NCI-H2227 treated with DMSO at 0.1 percent for 48 hours (cell line): ENCODE results near the gene TSPAN5.
A peak's percentile ranks its signal among the peaks of the same experiment; 100 is the strongest.
"Not testable (repeated sequence)": the region's sequence is repeated elsewhere in the genome, so short reads cannot be mapped to it uniquely, and the experiment has no call there.

Experiments used
- DNase-seq: peaks from one replicate; lab custom pipeline; 2025; lab: John Stamatoyannopoulos, UW

The TSPAN5 gene

DNA sequence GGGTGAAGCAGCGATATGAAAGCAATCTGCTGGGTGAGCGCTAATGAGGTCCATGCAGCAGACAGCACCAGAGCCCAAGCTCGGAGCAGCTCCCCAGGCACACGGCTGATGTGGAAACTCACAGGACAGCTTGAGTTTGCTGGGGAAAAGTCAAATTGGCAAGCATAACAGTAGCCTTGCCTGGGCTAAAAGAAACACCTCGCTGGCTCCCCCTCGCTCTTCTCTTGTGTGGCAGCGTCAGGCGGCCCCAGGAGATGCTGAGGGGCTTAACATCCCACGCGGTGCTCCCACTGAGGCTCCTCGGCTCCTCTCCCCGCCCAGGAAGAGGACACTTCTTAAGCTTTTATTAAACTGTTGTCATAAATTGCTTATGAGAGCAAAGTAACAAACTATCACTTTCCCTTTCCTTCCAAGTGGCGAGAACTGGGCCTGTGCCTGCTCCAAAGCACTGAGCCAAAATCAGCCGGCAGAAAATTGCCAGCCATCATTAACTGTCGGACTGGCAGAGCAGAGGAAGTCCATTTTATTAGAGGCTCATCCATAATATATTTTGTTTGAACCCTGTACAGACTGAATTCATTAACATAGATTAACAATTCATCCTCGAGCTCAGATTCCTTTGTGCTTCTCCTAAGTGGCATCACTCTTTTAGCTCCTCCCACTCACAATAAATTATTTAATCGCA lies 111.4 kb downstream of the TSPAN5 start:
- peak; percentile 5 for DNase-seq

DNA sequence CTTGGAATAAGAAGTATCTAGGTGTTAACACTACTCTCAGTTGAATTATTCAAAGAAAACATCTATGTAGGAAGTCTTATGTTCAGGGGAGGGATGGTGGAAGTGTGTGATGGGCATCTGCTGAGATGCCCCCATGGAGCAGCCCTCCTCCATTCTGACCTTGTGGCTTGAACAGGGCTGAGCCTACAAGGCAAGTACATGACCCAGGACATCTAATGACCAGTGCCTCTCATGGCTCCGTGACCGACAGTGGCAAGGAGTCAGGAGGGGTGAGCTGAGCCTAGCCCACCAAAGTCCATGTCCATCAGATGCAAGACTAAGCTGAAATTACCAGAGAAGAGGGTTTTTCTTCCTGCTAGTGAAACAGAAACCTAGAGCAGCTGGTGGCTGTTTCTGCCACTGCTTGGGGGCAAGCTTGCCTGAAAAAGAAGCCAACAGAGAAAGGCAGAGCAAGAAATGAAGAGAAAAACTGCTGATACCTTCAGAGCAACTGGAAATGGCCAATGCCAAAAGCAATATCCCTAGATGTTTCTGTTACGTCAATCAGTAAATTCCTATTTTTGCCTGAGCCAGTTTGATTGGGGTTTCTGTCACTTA lies 113.5 kb downstream of the TSPAN5 start:
- no peak for DNase-seq

DNA sequence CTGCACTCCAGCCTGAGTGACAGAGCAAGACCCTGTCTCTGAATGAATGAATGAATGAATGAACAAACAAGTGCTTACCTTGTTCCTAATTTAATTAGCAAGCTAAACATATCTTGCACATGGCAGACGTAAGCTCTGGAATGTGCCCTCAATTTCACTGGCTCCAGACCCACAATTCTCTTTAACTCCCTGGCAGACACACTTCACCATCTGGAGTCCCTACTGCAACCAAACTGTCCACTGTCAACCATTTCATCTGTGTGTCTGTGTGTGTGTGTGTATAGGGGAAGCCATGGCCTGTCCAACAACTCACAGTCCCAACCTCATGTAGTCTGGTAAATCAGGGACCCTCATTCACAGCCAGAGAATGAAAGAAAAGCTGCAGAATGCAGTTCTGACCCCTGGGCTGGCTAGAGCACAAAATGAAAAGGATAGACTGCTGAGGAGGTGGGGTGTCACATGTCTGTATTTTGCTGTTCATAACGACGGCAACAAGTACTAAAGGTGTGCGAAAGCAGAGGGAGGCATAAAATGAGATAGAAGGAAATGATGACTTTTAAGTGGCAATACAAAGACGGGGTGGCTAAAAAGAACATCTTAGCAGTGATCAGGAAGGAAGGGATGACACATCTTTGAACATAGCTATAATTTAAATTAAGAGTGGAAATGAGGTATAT lies 114.1 kb downstream of the TSPAN5 start:
- DNase-seq: no peak

DNA sequence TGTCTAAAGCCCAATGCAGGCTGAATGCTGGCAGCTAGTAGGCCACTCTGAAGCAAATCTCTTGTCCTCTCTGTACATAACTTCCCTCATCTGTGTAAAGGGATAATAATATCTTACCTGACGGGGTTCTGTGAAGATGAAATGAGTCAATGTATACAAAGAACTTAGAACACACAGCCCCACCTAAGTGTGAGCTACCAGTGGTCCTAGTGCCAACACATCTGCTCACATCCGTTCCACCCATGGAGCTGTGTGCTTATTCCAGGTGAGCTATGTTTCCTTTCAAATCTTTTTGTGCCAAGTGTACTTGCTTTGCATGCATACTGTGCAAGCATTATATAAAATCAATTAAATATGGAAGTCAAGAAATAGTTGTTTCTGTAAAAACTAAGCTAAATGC lies 116.4 kb downstream of the TSPAN5 start:
- no peak for DNase-seq

DNA sequence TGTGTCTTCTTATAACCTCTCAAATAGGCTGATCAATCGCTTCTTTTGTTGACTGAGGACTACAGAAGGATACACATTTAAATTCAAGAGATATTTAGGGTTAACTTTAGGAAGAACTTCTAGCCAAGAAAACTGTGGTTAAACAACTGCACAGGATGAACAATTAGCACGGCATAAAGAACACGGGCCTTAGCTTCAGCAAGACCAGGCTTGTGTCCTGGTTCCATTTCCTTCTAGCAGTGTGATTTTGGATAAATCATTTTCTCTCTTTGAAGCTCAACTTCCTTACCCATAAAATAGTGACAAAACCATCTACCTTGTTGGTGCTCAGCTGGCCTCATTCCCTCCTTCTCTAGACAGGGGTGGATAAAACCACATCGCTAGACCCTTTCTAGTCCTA lies 117.6 kb downstream of the TSPAN5 start:
- no peak for DNase-seq

DNA sequence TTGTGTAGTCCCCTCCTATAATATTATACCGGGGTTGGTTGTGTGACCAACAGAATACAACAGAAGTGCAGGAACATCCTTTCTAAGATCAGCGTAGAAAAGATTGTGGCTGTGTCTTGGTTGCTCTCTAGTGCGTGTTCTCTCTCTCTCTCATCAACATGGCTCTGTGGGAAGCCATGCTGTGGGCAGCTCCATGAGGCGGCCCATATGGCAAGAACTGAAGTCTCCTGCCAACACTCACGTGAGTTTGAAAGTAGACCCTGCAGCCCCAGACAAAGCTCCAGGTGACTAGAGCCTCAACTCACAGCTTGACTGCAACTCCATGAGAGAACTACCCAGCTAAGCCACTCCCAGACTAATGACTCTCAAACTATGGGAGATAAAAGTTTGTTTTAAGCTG lies 118.7 kb downstream of the TSPAN5 start:
- DNase-seq: no peak

DNA sequence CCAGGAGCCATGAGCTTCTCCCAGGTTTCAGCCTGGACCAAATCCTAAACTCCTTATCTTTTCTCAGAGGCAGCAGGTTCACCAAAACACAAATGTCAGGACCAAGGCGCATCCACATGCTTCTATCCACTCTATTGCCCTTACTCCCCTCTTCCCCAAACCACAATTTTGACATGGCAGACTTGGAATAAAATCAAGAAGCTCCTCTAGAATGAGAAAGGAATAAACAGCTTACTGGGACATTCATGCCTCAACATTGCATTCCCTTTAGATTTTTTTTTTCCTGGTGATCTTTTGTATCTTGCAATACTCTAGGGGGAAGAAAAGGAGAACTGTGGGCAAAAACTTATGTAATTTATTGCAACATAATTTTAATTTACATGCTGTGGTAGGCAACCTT lies 119.1 kb downstream of the TSPAN5 start:
- no peak for DNase-seq

DNA sequence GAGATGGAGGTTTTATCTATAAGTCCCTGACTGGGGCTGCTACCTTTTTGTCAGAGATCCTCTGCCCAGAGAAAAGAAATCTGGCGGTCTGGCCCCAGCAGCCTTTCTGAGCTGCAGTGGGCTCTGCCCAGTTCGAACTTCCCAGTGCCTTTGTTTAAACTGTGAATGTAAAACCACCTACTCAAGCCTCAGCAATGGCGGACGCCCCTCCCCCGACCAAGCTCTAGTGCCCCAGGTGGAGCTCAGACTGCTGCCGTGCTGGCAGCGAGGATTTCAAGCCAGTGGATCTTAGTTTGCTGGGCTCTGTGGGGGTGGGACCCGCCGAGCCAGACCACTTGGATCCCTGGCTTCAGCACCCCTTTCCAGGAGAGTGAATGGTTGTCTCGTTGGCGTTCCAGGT lies 121.8 kb downstream of the TSPAN5 start:
- DNase-seq: no peak

DNA sequence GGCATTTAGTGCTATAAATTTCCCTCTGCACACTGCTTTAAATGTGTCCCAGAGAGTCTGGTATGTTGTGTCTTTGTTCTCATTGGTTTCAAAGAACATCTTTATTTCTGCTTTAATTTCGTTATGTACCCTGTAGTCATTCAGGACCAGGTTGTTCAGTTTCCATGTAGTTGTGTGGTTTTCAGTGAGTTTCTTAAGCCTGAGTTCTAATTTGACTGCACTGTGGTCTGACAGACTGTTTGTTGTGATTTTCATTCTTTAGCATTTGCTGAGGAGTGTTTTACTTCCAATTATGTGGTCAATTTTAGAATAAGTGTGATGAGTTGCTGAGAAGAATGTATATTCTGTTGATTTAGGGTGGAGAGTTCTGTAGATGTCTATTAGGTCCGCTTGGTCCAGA lies 124.3 kb downstream of the TSPAN5 start:
- DNase-seq: not testable (repeated sequence)

DNA sequence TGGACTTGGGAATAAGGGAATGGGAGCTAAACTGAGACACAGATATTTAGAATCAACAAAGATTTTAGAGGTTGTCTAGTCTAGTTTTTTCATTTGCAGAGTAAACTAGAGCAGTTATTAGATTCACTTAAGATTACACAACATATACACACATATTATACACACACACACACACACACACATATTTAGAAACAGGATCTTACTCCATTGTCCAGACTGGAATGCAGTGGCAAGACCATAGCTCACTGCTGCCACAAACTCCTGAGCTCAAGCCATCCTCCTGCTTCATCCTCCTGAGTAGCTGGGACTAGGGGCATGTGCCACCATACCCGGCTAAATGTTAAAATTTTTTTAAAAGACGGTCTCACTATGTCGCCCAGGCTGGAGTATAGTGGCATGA lies 127.8 kb downstream of the TSPAN5 start:
- no peak for DNase-seq

DNA sequence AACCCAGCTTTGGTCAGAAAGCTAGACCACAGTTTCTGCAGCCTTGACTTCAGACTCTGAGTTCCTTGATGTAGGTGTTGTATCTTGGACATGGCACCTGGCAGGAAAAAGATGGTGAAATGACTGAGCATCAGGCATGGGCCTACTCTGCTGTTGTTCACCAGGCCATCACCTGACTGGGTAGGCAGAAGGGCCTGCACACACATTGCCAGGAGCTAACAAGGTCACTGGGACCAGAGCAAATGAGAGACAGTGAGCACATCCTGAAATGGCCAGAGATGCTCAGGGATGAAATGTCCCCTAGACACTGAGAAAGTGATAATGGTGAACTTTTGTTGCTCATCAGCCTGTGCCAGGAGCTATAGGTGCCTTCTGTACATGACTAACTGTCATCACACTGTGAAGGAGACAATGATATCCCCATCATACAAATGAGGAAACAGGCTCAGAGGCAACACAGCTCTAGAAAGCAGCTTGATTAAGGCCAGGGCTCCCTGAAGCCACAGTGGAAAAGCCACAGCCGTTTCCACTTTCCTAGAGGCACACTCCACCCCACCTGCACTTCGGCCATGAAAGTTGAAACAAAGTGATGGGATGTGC lies 128.3 kb downstream of the TSPAN5 start:
- DNase-seq: no peak

DNA sequence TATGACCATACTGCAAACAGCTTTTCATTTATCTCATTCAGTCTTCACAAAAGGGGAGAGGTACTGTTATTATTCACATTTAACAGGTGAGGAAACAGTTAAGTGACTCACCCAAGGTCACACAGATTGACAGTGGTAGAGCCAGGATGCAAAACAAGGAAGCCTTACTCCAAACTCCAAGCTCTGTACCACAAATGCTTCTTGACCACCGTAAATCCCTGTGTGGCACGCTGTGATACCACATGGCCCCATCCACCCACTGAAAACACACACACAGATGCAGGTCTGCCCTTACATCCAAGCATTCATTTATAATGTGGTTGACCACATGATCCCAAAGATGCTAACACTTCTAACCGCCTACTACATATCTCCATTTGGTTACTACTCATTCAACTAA lies 129.5 kb downstream of the TSPAN5 start:
- DNase-seq: no peak

DNA sequence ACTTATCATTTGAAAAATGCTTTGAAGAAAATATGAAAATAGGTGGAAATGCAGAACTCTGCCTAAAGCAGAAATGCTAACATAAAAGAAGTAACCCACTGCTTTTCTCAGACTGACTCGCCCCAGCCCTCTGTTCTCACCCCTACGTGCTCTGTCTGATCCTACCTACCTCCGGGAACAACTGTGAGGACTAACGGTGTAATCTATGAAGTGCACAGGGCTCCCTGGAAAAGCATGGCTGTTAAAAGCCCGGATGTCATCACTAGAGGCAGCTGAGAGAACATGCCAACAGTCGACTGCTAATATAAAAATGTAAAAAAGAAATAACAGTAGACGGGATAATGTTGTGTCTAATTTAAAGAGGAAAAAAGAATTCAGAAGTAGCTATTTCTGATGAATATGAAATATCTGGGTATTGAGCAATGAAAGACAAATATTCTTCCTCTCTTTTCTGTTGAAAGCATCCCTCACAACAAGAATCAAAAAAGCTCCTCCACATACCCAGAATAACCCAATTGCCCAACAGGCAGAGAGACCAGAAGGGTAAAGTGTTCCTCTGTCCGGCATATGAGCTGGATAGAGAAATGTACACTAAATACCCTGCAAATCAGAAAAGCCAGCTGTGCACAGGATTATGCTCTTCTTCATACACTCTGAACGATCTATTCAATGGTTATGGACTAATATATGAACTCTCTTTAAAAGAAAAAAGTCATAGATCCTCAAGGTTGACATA lies 130.7 kb downstream of the TSPAN5 start:
- DNase-seq: no peak

DNA sequence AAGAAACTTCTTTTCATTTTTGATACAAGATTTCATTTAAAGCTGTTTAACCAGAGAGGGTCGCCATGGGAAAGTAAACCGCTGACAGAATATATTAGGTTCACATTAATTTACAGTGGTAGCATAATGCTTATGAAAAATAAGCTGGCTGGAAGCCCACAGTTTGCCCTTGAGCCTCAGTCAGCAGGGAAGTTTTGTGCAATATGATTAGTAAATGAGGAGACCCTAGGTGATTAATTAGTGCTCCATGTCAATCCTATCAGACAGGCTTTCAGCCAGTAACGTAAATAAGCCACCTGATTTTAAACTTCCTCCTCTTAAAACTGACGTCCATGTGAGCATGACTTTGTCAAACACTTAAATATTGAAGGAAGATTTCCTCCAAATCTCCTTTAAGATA lies 134.2 kb downstream of the TSPAN5 start:
- no peak for DNase-seq

DNA sequence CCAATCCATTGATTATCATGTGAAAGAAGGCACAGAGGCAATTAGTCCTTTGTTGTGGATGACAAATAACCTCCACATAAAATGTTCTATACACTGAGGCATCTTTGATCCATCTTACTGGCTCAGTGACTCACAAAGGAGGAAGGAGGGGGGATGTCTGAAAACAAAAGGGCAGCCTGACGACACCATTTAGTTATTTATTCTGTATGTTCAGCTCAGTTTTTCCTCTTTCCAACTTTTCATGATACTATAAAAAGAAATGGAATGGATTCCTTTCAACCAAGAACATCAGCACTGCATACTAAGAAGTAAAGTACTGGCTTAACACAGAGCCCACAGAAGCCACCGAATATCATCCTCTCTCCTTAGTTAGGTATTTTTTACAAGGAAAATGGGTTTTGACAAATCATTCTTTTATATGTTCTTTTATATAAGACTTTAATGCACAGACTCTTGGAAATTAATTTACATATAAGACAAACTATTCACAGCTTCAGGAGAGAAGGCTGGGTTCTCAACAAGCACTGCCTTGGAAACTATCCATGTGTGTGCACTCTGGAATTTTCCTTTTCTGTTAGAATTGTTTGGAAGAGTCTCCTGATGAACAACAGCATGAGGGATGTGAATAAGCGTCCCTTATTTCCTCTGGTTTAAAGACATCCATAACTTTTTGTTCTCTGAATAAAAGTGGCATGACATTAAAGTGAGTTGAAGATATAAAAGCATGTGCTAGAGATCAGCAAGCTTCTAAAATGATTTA lies 135.6 kb downstream of the TSPAN5 start:
- DNase-seq: no peak

DNA sequence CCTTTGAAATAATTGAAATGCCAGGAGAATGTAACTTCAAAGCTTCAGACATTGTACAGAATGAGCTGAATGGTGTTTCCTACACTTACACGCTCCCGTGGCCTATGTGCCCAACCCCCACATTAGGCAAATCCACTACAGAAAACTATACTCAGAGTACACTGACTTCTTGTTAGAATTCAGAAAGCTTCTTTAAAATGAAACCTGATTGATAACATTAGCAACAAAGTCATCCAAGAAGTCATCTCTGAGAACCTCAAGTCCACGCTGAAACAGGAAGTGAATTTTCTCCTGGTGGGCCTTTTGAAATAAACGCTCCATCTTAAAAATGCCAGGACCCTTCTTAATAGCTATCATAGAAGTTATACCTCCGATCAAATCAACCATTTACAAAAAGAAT lies 136.3 kb downstream of the TSPAN5 start:
- DNase-seq: no peak

DNA sequence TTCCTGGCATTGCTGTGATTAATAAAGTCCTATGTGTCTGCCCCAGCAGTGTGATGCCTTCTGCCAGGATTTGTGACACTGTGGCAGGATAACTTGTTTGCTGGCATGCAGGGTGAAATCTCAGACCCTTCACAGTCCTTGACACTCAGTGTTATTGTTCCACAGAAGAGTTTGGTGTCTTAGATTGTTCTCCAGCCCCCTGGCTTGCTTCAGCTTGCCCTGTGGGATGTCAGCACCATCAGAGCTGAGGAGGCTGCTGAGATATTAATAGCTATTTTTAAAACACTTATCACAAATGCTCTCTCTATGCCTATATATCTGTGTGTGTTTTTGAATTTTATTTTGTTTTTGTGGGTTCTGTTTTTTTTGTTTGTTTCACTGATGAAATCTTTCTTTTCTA lies 136.9 kb downstream of the TSPAN5 start:
- no peak for DNase-seq

DNA sequence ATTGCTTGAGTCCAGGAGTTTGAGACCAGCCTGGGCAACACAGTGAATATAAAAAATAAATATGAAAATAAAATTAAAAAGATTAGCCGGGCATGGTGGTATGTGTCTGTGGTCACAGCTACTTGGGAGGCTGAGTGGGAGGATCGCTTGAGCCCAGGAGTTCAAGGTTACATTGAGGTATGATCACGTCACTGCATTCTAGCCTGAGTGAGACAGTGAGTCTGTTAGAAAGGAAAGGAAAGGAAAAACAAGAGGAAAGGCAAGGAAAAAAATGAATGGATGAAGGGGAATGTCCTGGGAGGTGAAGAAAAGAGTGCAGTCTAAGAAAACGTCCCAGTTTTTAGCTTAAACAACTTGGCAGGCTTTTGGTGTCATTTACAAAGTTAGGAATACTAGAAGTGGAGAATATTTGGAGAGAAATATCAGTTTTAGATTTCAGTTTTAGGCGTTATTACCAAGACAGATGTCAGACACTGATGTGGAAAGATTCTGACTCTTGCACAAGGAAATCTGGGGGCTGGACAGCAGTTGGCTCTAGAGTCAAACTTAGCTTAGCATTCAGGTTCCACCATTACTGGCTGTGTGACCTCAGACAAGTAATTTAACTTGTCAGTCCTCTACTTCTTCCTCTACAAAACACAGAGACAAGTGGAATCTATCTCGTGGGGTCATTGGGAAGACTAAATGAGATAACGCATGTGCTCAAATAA lies 139.0 kb downstream of the TSPAN5 start:
- no peak for DNase-seq

DNA sequence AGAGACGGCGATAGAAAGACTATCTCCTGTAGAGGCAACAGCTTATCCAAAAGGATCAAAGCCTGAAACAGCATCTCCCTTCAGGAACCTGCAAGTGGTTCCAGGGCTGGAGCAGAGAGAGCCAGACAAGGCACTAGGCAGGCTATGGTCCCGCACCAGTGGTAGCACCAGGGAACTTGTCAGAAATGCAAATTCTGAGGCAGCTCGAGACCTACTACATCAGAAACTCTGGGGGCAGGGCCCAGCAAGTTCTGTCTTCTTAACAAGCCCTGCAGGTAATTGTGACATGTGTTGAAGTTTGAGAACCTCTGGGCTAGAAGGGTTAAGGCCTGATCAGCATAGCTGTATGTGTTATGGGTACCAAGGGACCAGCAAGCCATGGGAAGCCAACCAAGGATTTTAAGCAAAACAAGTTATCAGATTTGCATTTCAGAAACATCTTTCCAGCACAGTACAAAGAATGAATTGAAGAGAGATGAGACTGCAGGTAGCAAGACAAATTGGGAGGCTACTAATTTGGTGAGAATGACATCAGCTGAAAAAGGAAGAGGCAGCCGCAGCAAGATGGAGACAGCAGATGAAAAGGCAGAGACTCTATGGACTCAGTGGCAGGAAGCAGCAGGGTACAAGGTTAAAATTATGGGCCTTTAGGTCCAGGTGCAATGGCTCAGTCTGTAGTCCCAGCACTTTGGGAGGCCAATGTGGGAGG lies 139.7 kb downstream of the TSPAN5 start:
- no peak for DNase-seq

DNA sequence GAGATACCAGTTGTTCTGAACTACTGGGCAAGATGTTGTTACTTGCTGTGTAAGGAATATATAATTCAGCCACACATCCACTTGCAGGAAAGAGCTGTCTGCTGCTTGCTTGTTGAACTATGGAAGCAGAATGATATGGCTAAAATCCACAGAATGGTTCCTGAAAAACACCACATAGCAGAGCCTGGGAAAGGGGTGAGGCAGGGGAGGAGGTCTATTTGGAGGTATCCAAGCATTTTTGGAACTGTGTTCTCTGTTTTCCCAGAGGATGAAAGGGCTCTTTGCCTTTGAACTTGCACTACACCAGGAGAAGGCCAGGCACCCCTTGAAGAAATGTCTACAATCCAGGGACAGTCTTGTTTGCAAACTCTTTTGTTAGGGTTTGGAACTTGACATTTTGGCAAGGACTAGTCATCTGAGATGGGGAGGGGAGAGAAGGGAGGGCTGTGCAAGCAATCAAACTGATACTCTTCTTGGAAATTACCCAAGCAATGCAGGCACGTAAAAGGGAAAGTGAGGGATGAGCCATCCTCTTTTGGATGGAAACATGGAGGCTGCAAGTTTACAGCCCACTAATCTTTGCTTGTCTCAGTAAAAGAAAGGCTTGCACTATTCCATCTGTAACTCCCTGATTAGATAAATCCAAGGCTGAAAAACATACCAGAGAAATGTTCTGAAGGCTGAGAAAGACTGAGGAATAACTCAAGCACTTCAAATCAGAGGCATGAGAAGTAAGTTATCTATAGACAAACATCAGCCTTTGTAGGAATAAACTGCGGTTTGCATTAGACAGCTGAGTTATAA lies 141.0 kb downstream of the TSPAN5 start:
- DNase-seq: no peak
